Measurements from ENCODE around the gene KLHL40.
"Not testable (repeated sequence)": the region's sequence is repeated elsewhere in the genome, so short reads cannot be mapped to it uniquely, and the experiment has no call there.

Gene KLHL40

DNA sequence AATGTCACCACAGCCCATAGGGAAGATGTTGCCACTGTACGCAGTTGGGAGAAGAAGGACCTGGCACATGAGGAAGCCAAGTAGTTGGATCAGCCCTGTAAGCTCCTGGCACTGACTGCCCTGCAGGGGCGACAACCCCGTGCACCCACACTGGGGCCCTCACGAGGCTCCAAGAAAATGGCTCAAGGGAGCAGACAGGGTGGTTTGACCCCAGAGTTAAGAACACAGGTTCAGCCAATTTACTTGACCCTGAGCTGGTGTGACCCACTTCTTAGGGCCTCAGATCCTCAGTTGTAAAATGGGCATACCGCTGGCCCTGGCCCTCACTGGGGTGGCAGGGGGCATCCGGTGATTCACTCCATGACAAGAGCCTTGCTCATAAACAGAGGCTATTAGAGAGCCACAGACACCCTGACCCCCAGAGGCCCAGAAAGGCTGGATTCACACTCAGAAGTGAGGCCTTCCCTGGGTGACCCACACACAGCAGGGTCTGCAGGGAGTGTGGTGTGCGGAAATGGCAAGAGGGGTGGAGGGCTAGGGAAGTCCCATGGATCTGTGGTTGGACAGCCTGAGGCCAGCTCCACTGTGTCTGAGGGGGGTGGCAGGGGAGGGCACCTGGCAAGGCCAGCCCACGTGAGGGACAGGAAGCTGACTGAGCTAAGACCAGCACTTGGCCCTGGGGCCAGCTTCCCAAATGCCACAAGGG, 19.0 kb downstream of the KLHL40 start:
- no peak for DNase-seq (ENCODE audit: low spot score)

DNA sequence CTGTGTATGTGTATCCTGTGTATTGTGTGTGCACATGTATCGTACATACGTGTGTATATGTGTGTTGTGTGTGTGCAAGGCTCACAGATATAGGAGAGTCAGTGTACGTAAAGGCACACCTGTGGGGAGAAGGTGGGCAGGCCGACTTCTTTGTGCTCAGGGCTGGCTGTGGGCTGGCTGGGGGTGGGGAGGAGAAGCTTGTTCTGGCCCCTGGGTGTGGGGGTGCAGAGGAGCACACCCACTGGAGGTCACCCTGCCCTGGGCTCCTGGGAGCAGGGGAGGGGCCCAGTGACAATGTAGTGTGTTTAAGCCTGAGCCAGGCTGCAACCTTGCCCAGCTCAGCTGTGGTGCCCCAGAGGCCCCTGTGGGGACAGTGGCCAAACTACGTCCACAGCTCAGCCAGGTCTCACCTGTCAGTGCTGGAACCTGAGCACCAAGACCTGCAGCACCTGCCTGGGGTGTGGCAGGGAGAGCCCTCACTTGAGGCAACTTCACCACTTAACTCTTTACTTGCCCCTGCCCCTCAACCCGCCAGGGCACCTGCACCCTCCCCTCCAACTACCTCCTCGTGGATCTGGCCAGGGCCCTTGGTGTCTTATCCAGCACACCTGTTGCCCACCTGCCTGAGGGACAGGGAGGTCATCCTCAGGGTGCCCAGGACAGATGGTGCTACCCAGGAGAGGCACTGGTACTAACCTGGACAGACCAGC, 19.9 kb downstream of the KLHL40 start:
- no peak for DNase-seq (ENCODE audit: low spot score)

DNA sequence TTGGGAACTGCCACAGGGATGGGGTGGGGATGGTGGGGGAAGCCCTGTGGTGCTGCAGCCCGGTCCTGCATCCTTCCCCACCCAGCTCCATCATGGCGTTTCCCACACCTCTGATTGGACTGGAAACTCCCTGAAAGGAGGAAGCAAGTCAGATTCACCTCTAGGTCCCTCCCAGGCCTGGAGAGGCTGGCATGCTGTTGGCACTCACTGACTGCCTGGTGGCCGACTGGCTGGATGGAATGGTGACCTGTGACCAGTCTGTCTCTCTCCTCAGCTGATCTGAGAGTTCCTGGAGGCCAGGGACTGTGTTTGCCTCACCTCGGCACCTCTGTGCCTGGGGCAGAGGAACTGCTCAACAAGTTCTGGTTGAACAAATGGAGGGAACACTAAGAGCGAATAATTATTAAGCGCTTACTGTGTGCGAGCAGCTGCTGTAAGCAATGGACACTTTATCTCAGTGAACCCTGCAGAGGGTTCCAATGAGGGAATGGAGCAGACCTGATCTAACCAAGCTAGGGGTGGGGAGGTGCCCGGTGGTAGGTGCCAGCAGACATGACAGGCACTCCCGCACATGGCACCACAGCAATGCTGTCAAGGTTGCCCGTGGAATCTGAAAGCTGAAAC, 20.7 kb downstream of the KLHL40 start:
- no peak for DNase-seq (ENCODE audit: low spot score)

DNA sequence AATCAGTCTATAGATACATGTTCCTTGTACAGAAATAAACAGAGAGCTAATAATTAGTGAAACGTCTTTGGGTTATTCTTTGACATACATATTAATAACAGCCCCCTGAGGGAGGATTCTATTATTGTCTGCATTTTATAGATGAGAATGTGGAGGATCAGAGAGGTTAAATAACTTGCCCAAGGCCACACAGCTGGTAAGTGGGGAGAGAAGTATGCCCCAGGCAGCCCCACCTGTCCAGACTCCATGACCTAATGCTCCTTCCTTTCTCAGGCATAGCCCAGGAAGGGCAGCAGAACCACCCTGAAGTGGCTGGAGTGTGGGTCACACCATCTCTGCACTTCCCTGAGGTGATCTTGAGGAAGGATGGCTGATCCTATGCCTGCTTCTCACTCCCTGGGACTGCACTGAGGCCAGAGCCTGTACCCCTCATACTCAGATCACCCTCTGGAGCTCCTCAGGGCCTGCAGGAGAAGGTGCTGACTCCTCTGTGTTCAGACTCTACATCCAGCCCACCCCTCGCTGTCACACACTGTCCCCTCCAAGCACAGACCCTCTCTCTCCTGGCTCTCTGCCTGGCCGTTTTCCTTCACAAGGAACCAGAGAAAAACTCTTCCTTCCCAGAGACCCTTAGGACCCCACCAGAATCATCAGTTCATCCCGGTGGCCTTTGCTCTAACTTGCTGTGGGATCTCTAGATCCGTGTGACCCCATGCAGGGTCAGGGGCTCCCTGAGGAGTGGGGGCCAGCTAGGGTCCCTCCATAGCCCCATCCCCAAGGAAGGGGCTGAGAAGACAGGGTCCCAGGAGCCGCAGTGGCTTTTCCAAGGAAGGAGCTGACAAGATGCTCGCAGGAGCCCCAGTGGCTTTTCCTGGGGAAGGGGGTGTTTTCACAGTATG, 21.6 kb downstream of the KLHL40 start:
- no peak for DNase-seq (ENCODE audit: low spot score)

DNA sequence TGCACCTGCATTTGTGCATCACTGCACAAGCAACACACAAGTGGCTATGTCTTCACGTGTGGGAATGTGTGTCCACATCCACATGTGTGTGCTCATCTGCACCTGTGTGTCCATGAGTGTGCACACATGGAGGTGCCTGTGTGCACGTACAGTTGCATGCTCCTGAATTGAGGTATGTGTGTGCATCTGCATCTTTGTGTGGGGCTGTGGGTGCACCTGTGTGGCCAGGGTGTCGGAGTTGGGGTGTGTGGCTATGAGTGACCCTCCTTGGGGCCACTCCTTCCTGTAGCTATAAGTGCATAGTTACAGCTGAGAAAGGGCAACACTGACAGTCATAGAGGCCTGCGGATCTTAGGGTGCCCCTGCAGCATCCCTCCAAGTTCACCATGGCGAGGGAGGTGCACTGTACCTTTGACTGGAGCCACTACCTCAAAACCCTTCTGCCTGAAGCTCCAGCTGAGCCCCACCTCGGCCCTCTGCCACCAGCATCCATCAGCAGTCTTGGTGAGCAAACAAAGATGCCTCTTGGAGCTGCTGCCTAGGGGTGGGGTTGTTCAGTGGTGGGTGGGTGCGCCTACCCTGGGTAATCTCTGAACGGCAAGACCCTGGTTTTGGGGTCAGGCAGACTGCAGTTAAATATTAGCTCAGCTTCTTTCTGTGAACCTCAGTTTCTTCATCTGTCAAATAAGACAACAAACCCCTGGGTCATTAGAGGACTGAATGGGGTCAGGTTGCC, 22.5 kb downstream of the KLHL40 start:
- no peak for DNase-seq (ENCODE audit: low spot score)

DNA sequence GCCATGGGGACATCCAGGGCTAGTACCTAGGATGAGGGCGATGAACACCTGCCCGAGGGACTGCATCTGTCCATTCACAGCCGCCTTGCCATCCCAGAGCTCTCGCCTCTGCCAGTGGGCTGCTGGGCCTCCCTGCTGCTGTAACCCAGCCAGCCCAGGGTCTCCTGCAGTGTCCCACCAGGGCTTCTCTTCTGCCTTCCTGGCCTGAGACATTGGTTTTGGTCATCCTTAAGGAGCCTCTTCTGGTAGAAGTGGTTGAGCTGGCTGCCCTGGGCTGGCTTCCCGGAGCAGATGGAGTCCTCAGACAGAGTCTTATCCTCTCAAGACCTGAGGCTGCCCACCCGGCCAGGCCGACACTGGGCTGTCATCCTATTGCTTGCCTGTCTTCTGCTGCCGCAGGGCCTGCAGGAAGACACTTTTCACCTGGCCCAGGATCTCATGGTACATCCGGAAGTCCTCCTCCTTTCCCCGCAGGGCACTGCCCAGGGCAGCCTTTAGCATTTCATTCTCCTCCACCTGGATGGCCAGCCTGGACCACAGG, 23.3 kb downstream of the KLHL40 start:
- DNase-seq (ENCODE audit: low spot score) = no peak

DNA sequence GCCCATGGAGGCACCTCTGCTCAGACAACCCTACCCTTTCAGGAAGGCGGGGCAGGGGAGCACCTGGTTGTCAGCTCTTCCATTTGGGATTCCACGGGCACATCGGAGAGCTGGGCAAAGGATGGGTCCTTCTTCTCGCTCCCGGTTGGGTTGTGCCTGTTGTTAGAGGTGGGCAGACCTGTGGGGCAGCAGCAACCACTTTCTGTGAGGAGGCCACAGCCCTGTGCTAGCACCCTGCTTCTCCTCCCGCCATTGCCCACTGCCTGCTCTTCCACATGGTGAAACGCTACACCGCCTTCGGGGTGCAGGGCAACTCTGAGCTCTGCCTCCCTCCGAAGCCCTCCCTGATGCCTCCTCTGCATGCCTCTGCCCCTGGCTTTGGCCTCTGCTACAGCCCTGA, 24.3 kb downstream of the KLHL40 start:
- no peak for DNase-seq (ENCODE audit: low spot score)

DNA sequence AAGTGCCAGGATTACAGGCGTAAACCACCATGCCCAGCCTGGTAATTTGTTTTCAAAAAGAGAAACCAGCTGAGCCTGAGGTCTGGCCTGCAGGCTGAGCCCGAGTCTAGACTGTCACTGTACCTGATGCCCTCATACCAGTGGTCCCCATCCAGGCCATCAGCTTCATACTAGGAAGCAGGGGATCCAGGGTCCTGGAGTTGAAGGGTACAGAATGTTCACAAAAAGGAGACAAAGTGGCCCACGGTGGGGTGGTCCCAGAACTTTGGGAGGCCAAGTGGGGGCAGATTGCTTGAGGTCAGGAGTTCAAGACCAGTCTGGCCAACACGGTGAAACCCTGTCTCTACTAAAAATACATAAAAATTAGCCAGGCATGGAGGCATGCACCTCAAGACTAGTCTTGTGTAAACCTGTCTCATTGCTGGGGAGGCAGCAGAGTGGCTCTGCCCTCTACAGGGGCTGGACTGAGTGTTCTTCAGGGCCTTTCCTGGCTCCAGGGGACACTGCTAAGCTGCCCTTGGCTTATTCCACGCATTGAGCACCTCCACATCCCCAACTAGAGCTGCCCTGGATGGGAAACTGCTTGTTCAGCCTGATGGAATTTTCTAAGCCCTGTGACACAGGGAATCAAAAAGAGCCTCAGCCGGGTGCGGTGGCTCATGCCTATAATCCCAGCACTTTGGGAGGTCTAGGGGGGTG, 25.1 kb downstream of the KLHL40 start:
- DNase-seq (ENCODE audit: low spot score) = no peak

DNA sequence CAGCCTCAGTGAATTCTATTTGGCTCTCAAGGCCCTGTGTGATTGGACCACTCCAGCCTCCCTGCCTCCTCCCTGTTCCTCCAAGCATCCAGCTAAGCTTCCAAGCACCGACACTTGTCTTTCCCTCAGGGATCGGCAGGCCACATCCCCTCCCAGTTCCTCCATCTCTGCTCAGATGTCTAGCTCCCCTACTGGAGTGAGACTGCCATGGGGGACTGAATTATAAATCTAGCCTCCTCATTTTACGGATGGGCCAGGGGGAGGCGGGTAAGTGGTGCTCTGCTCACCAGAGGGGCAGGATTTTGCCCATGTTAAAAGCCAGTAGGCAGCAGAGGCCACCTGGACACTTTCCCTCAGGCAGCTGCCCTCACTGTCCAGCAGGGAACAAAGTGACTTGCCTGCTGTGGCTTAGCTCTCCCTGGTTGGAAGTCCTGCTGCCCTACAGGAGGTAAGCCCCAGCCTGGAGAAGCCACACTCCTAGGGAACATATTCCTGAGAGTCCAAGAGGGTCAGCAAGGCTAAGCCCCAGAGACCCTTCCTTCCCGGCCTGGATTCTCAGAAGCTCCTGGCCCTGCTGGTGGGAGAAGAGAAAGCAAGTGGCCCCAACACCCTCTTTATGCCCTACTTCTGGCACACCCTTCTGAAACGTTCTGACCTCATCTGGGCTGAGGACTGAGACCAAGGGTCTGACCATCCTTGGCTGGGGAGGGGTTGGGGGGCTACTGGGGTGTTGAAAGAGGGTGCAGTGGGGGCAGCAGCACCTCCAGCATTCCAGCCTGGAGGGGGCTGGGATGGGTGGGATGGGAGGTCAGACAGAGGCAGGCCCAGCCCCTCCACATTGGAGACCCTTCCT, 26.4 kb downstream of the KLHL40 start:
- no peak for DNase-seq (ENCODE audit: low spot score)

DNA sequence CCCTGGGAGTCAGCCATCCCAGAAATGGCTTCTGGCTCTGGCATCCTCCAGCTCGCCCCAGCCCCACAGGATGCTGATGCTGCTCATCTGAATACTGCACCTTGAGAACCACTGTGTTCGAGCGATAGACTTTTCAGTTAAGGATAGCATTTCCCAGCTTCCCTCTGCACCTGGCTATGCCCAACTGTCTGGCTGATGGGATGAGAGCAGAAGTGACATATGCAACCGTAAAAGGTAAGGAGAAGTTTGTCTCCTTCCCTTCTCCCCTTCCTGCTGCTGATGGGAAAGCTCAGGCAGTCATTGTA, 27.0 kb downstream of the KLHL40 start:
- no peak for DNase-seq (ENCODE audit: low spot score)

DNA sequence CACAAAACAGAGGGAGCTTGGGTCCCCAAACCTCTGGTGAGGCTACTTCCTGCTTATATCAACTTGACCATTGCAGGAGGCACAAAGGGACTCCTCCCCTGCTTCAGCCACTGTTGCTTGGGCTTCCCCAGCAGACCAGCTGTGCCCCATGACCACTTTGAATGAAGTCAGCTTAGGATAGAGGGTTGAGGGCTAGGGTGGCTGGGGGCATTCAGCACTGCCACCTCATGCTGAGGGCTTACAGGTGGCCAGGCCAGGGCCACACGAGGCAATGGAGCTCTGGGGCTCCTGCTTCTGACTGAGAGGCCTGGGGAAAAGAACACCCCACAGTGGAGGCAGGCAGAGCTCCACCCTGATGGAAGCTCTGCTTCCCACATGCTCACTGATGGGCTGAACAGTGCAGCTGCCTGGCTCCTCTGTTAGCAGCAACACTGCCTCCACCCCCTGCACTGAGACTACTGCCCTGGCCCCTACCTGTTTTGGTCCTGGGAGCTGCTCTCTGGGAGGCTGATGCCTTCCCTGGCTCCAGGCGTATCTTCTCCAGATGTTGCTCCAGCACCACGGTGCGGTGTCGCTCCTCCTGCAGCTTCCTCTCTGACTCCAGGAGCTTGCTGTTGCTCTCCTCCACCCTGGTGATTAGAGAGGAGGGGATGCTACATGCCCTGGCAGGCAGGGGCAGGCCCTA, 27.5 kb downstream of the KLHL40 start:
- DNase-seq (ENCODE audit: low spot score) = no peak

DNA sequence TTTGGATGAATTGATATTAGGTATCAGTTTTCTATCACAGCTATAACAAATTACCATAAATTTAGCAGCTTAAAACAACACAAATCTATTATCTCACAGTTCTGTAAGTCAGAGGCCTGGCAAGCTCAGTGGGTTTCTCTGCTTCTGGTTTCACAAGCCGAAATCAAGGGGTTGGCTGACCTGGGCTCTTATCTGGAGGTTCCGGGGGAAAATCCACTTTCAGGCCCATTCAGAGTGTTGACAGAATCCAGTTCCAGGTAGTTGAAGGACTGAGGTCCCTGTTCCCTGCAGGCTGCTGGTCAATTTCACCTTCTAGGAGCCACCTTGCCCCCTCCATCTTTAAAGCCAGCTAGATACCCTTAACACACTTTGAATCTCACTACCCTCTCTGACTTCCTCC, 28.4 kb downstream of the KLHL40 start:
- DNase-seq (ENCODE audit: low spot score) = no peak

DNA sequence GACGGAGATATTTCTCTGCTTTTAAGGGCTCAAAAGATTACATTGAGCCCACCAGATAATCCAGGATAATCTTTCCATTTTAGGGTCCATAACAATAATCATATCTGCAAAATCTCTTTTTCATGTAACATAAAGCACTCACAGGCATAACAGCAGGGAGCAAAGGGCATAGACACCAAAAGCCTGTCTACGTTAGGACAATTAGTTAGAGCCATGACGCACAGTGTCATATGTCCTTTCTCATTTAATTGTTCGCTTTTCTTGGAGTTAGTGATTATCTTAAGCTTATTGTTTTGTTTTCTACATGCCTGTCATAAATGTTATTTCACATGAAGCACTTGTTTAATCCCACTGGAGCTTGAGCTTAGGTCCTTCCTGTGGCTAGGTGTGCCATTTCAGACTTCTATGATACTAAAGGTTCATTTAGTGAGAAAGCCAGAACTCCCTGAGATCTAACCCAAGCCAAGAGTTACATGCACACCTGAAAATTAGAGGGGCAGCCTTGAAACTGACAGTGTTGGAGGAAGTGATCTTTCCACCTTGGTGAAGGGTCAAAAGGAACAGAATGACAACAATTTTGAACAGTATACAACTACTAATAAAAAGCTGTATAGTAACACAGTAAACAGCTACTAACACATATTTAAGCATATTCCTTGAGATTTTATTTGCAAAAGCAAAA, 29.0 kb downstream of the KLHL40 start:
- no peak for DNase-seq (ENCODE audit: low spot score)

DNA sequence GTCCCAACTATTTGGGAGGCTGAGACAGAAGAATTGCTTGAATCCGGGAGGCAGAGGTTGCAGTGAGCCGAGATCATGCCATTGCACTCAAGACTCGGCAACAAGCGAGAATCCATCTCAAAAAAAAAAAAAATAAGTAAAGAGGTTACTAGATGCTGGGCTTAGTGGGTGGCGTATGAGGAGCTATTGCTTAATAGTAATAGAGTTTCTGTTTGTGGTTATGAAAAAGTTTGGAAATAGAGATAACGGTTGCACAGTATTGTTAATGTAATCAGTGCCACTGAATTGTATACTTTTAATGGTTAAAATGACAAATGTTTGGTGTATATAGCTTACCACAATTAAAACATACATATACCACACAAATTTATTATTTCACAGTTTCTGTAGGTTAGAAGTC, 32.0 kb downstream of the KLHL40 start:
- DNase-seq (ENCODE audit: low spot score) = no peak

DNA sequence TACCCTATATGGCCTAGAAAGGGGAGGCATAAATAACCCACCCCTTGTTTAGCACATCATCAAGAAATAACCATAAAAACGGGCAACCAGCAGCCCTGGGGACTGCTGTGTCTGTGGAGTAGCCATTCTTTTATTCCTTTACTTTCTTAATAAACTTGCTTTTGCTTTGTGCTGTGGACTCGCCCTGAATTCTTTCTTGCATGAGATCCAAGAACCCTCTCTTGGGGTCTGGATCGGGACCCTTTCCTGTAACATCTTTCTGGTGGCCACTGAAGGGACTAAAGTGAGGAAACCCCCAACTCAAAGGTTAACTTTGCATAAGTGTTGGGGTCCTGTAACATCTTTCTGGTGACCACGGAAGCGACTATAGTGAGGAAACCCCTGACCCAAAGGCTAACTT, 33.0 kb downstream of the KLHL40 start:
- DNase-seq (ENCODE audit: low spot score) = no peak

DNA sequence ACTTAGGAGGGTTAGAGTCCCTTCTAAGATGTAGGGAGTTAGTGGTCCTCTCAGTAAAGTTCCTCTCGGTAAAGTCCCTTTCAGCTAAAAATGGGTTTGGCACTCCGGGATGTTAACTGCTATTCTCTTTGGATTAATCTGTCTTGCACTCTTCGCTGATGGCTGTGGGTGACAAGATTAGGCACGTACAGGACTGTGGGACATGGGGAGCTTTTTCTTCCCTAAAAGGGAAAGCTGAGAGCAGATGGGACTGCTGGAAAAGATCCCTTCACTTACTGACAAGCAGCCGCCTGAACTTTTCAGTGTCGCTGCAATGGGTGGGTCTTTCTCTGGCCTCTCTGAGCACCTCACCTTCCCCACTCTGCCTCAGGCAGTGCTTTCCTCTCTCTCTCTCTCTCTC, 33.7 kb downstream of the KLHL40 start:
- DNase-seq (ENCODE audit: low spot score) = no peak

DNA sequence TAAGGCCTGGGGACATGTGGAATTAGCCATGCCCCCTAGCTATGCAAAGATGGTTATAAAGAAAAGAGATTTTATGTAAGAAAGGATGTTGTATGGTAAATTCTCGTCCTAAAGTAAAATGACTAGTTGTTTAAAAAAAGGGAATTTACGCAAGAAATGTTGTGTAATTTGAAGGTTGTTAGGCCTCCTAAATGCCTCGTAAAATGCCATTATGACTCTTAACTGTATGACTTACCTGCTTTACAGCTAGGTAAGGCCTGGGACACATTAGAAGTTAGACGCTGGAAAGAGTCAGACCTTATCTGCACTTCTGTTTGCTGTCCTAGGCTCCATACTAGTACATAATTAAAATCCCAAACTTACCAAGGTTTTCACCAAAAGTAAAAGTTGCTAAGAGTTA, 34.8 kb downstream of the KLHL40 start:
- DNase-seq (ENCODE audit: low spot score) = no peak

DNA sequence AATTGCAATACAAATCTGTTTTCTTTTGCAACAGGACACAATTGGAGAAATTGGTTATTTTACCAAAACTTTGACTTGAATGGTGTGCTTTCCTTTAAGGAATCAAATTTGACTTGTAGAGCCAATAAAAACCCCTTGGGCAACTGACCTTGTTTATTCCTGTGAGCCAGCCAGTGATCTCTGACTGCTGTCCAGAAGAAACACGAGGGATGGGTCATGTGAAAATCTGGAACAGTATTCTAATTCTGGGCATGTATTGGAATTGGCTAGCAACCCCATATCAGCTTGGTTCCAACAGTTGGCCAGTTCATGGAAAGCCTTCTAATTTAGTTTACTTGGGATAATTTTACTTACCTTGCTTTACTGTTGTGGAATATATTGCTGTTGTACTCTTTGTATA, 36.4 kb downstream of the KLHL40 start:
- no peak for DNase-seq (ENCODE audit: low spot score)

DNA sequence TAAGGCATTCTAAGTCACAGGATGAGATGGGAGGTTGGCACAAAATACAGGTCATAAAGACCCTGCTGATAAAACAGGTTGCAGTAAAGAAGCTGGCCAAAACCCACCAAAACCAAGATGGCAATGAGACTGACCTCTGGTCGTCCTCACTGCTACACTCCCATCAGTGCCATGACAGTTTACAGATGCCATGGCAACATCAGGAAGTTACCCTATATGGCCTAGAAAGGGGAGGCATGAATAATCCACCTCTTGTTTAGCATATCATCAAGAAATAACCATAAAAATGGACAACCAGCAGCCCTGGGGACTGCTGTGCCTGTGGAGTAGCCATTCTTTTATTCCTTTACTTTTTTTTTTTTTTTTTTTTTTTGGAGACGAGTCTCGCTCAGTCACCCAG, 37.1 kb downstream of the KLHL40 start:
- DNase-seq (ENCODE audit: low spot score) = not testable (repeated sequence)

Data from CD4-positive, alpha-beta T cell treated with Interleukin-2 at 100 ng/mL for 4 hours (primary cell).